IMR-90 (cell line): ENCODE data around the gene DDX10. TPM values are rescaled to one million over a fixed set of nuclear protein-coding genes. Genes with fewer than 3 reads are reported as not detected.

Experiments
- ATAC-seq: fragments of 200-7000 bp; cut with Tn5 transposase; 2 replicates; pipeline ENCODE4 v1.9.1; 2020; ENCODE audit warnings: low read depth, mild to moderate bottlenecking, moderate library complexity
- BruUV-seq: library from RNA; stranded (reverse); fragments of 400-500 nt; replicated peaks from 2 replicates; lab custom pipeline; 2021; lab: Mats Ljungman, UMichigan
- CTCF ChIA-PET: fragments of 300-600 bp; formaldehyde crosslinking; extraction: SDS; loops from one replicate; lab custom pipeline; 2021; ENCODE audit warnings: antibody characterized with exemption; lab: Yijun Ruan, JAX
- POLR2A ChIA-PET: fragments of 300-600 bp; sonication (Branson Sonifier 250); formaldehyde crosslinking; loops from one replicate; lab custom pipeline; 2022; ENCODE audit warnings: antibody characterized with exemption; ENCODE audit not compliant: unreplicated experiment; lab: Charles Lee
- DNase-seq: peaks from one replicate; pipeline ENCODE4 v3.0.0; 2013
- H2AFZ ChIP-seq: replicated peaks from 2 replicates; pipeline ENCODE3; 2013; ENCODE audit warnings: low read length, mild to moderate bottlenecking; ENCODE audit not compliant: poor library complexity
- H2AK5ac ChIP-seq: 2 replicates; pipeline ENCODE4 v1.6.1; 2013; ENCODE audit warnings: low read depth, low read length, inconsistent platforms
- H2AK9ac ChIP-seq: replicated peaks from 2 replicates; pipeline ENCODE3; 2013; ENCODE audit warnings: mild to moderate bottlenecking, low read depth, low read length, moderate library complexity; ENCODE audit not compliant: poor library complexity
- H2BK120ac ChIP-seq: 2 replicates; pipeline ENCODE4 v1.6.1; 2013; ENCODE audit warnings: low read depth, low read length, inconsistent platforms
- H2BK15ac ChIP-seq: 3 replicates; pipeline ENCODE4 v1.6.1; 2013; ENCODE audit warnings: low read depth, low read length, inconsistent platforms
- H2BK20ac ChIP-seq: 2 replicates; pipeline ENCODE4 v1.6.1; 2013; ENCODE audit warnings: low read depth, mild to moderate bottlenecking, inconsistent platforms, low read length, moderate library complexity
- H2BK5ac ChIP-seq: 2 replicates; pipeline ENCODE4 v1.6.1; 2013; ENCODE audit warnings: mild to moderate bottlenecking, low read depth, low read length, inconsistent platforms; ENCODE audit not compliant: poor library complexity, severe bottlenecking
- H3K14ac ChIP-seq: replicated peaks from 2 replicates; pipeline ENCODE4 v1.6.1; 2013; ENCODE audit warnings: low read depth, low read length, inconsistent platforms
- H3K18ac ChIP-seq: 2 replicates; pipeline ENCODE4 v1.6.1; 2013; ENCODE audit warnings: low read depth, low read length, control low read depth
- H3K23ac ChIP-seq: 2 replicates; pipeline ENCODE4 v1.6.1; 2013; ENCODE audit warnings: low read depth, low read length, inconsistent platforms
- H3K27ac ChIP-seq: 2 replicates; pipeline ENCODE4 v1.5.1; 2013; ENCODE audit warnings: mild to moderate bottlenecking, control low read depth, low read length; ENCODE audit not compliant: insufficient read depth
- H3K27me3 ChIP-seq: 2 replicates; pipeline ENCODE4 v1.6.1; 2013; ENCODE audit warnings: low read length; ENCODE audit not compliant: control insufficient read depth, insufficient read depth
- H3K36me3 ChIP-seq: 2 replicates; pipeline ENCODE4 v1.6.1; 2013; ENCODE audit warnings: low read length, mixed read lengths; ENCODE audit not compliant: control insufficient read depth, insufficient read depth
- H3K4ac ChIP-seq: 2 replicates; pipeline ENCODE4 v1.6.1; 2013; ENCODE audit warnings: low read depth, low read length, inconsistent platforms
- H3K4me1 ChIP-seq: 2 replicates; pipeline ENCODE4 v1.6.1; 2013; ENCODE audit warnings: low read length, mixed read lengths; ENCODE audit not compliant: control insufficient read depth, insufficient read depth
- H3K4me2 ChIP-seq: 2 replicates; pipeline ENCODE4 v1.6.1; 2013; ENCODE audit warnings: low read depth, mild to moderate bottlenecking, control low read depth, low read length, moderate library complexity
- H3K4me3 ChIP-seq: 2 replicates; pipeline ENCODE4 v1.5.1; 2013; ENCODE audit warnings: low read depth, mild to moderate bottlenecking, control low read depth, low read length, moderate library complexity; ENCODE audit not compliant: insufficient read depth
- H3K56ac ChIP-seq: 2 replicates; pipeline ENCODE4 v1.6.1; 2013; ENCODE audit warnings: low read length, inconsistent platforms; ENCODE audit not compliant: insufficient read depth; ENCODE audit errors: extremely low read depth
- H3K79me1 ChIP-seq, 2 experiments: 2 replicates each; pipeline ENCODE4 v1.6.1; 2013; ENCODE audit warnings: low read length in 2 of 2, inconsistent platforms in 1 of 2, low read depth in 1 of 2
- H3K9ac ChIP-seq: 2 replicates; pipeline ENCODE4 v1.6.1; 2013; ENCODE audit warnings: low read depth, low read length, control low read depth
- H3K9me1 ChIP-seq: 2 replicates; pipeline ENCODE4 v1.6.1; 2013; ENCODE audit warnings: low read length, inconsistent platforms; ENCODE audit not compliant: insufficient read depth
- H3K9me3 ChIP-seq: 2 replicates; pipeline ENCODE4 v1.6.1; 2013; ENCODE audit warnings: low read length; ENCODE audit not compliant: control insufficient read depth, insufficient read depth
- H4K20me1 ChIP-seq: 2 replicates; pipeline ENCODE4 v1.6.1; 2013; ENCODE audit warnings: low read length, inconsistent platforms; ENCODE audit not compliant: insufficient read depth
- H4K5ac ChIP-seq: 2 replicates; pipeline ENCODE4 v1.6.1; 2013; ENCODE audit warnings: mild to moderate bottlenecking, low read depth, low read length, control low read depth
- H4K8ac ChIP-seq, 2 experiments: 2 replicates each; pipeline ENCODE4 v1.6.1; 2013; ENCODE audit warnings: low read depth in 2 of 2, low read length in 2 of 2, control low read depth in 1 of 2, inconsistent platforms in 1 of 2
- H4K91ac ChIP-seq: 2 replicates; pipeline ENCODE4 v1.6.1; 2013; ENCODE audit warnings: low read depth, low read length, inconsistent platforms; ENCODE audit not compliant: insufficient read depth
- BHLHE40 ChIP-seq: fragments of 150-350 bp; IDR thresholded peaks from 2 replicates; pipeline ENCODE4 v1.6.1; 2016; ENCODE audit warnings: mild to moderate bottlenecking, low read depth, low read length
- CEBPB ChIP-seq: IDR thresholded peaks from 2 replicates; pipeline ENCODE4 v1.6.1; 2012; ENCODE audit warnings: low read depth, low read length, improper control_type of control experiment
- CHD1 ChIP-seq: IDR thresholded peaks from 2 replicates; pipeline ENCODE4 v1.6.1; 2012; ENCODE audit warnings: low read depth, low read length, improper control_type of control experiment
- FOS ChIP-seq: fragments of 150-350 bp; IDR thresholded peaks from 2 replicates; pipeline ENCODE4 v1.6.1; 2016; ENCODE audit warnings: low read depth, low read length
- MAFK ChIP-seq: IDR thresholded peaks from 2 replicates; pipeline ENCODE4 v1.6.1; 2012; ENCODE audit warnings: low read depth, low read length, improper control_type of control experiment
- MAZ ChIP-seq: IDR thresholded peaks from 2 replicates; pipeline ENCODE4 v1.6.1; 2012; ENCODE audit warnings: low read depth, mild to moderate bottlenecking, low read length, improper control_type of control experiment, moderate library complexity, borderline replicate concordance
- MXI1 ChIP-seq: IDR thresholded peaks from 2 replicates; pipeline ENCODE4 v1.6.1; 2012; ENCODE audit warnings: low read depth, mild to moderate bottlenecking, low read length, moderate library complexity, borderline replicate concordance
- NFE2L2 ChIP-seq: fragments of 150-350 bp; IDR thresholded peaks from 2 replicates; pipeline ENCODE4 v1.6.1; 2016; ENCODE audit warnings: low read depth, mild to moderate bottlenecking, low read length
- POLR2A ChIP-seq: IDR thresholded peaks from 2 replicates; pipeline ENCODE4 v1.6.1; 2012; ENCODE audit warnings: mild to moderate bottlenecking, low read depth, low read length
- RAD21 ChIP-seq: IDR thresholded peaks from 2 replicates; pipeline ENCODE4 v1.6.1; 2012; ENCODE audit warnings: low read length, improper control_type of control experiment
- RCOR1 ChIP-seq: IDR thresholded peaks from 2 replicates; pipeline ENCODE4 v1.6.1; 2012; ENCODE audit warnings: mild to moderate bottlenecking, low read length, improper control_type of control experiment; ENCODE audit not compliant: insufficient replicate concordance
- RFX5 ChIP-seq: IDR thresholded peaks from 2 replicates; pipeline ENCODE4 v1.8.0; 2012; ENCODE audit warnings: low read depth, mild to moderate bottlenecking, low read length, moderate library complexity
- SMC3 ChIP-seq: fragments of 150-350 bp; IDR thresholded peaks from 2 replicates; pipeline ENCODE4 v1.6.1; 2016; ENCODE audit warnings: low read depth, mild to moderate bottlenecking, antibody characterized with exemption, low read length, moderate library complexity
- WGBS, 2 experiments: methylation state at CpG; one replicate each; pipeline versions ENCODE4 v1.1.5 to v1.1.7; 2013; ENCODE audit warnings: missing lambda C conversion rate in 2 of 2; ENCODE audit not compliant: insufficient read length in 1 of 2; ENCODE audit errors: extremely low coverage in 2 of 2; 5-methylcytosine and 5-hydroxymethylcytosine counted together
- dilution Hi-C: fragments of 300-500 bp; cut with HindIII; formaldehyde crosslinking; loops from one replicate; pipeline ENCODE4 v1.14.3; 2018; ENCODE audit warnings: low sequenced_read_pairs; ENCODE audit not compliant: unreplicated experiment
- in situ Hi-C: fragments of 300-500 bp; cut with MboI; formaldehyde crosslinking; loops from 3 replicates; pipeline ENCODE4 v1.14.3; 2019; ENCODE audit warnings: low sequenced_read_pairs, inconsistent platforms, mixed read lengths
- intact Hi-C: fragments of 100-400 bp; cut with micrococcal nuclease; formaldehyde crosslinking; loops from 2 replicates; pipeline ENCODE4 v1.10.0; 2022
- polyA plus RNA-seq, 3 experiments: library from polyadenylated mRNA; depleted of rRNA; stranded (reverse); fragments of >200 nt; gene quantifications; 2 replicates each; pipeline ENCODE4 v1.2.3, GENCODE V29; 2012; ENCODE audit warnings: low replicate concordance in 1 of 3
- total RNA-seq: library from RNA; depleted of rRNA; stranded (reverse); fragments of >200 nt; gene quantifications from 2 replicates; pipeline ENCODE4 v1.2.3, GENCODE V29; 2012
- TF ChIP-seq, protein P1 (sequence below): fragments of 150-350 bp; IDR thresholded peaks from 2 replicates; pipeline ENCODE4 v1.6.1; 2017; ENCODE audit warnings: mild to moderate bottlenecking, antibody characterized with exemption, low read length, low read depth
- TF ChIP-seq, protein P2 (sequence below): fragments of 150-350 bp; IDR thresholded peaks from 2 replicates; pipeline ENCODE4 v1.6.1; 2016; ENCODE audit warnings: low read depth, mild to moderate bottlenecking, low read length, moderate library complexity, borderline replicate concordance
- TF ChIP-seq, protein P3 (sequence below): conservative IDR thresholded peaks from 2 replicates; pipeline ENCODE4 v1.5.1; 2012; ENCODE audit warnings: mild to moderate bottlenecking, low read depth, low read length, improper control_type of control experiment

The DDX10 gene
- total and polyA plus RNA-seq, 2 of the 4 experiments (the other 2 are of a cell fraction), result 20.0 to 31.9 TPM

DNA sequence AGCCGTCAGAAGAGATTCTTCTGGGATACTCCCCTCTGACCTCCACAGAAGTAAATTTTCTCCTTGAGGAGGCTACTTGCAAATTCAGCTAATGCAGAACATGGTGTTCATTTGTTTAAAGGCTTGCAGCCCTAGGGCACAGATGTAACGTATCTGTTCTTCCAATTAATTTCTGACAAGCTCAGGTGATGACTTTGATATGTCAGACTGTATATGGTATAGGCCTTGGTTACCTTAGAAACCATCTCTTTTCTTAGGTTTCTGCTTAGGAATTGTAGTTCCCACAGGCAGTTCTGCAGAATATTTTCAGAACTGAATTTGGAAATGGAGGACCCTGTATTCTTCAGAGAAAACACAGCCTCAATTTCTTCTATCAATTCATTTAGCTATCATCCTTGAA lies 117.1 kb downstream of the DDX10 start:
- POLR2A ChIA-PET, result no interaction called here
- H3K4ac ChIP-seq, result no peak overlapping the region
- no peak overlapping the region for H2BK120ac ChIP-seq
- H2AK5ac ChIP-seq, result no peak overlapping the region
- no peak overlapping the region for H3K4me2 ChIP-seq
- DNase-seq (no peak), ATAC-seq (no peak)
- no peak overlapping the region for H2BK15ac ChIP-seq
- H3K4me3 ChIP-seq, result no peak overlapping the region
- H3K18ac ChIP-seq, result peak overlapping the region; percentile 36; the same call in 1 of the 2 replicates
- no peak overlapping the region for H4K5ac ChIP-seq
- H2BK20ac ChIP-seq, result no peak overlapping the region
- BruUV-seq, result no TSS peak
- H3K56ac ChIP-seq, result no peak overlapping the region
- CTCF ChIA-PET, result no interaction called here
- no peaks in the 10 kb centered on the region for H4K20me1 ChIP-seq
- H3K36me3 ChIP-seq, result no peaks in the 10 kb centered on the region
- no peak overlapping the region for H3K14ac ChIP-seq
- H3K9ac ChIP-seq, result no peak overlapping the region
- H3K79me1 ChIP-seq, result peaks cover 16 to 21% of the 10 kb centered on the region in 2 experiments
- no CpG with 5 or more reads among the region's 2 CpGs for WGBS, 2 experiments
- no peak overlapping the region for H2AFZ ChIP-seq
- no peak overlapping the region for H2AK9ac ChIP-seq
- H3K27me3 ChIP-seq, result no peaks in the 10 kb centered on the region
- no peak overlapping the region for H3K27ac ChIP-seq
- intact Hi-C loops, result no loop called here
- in situ Hi-C loops, result no loop called here
- TF ChIP-seq, protein P1, sequence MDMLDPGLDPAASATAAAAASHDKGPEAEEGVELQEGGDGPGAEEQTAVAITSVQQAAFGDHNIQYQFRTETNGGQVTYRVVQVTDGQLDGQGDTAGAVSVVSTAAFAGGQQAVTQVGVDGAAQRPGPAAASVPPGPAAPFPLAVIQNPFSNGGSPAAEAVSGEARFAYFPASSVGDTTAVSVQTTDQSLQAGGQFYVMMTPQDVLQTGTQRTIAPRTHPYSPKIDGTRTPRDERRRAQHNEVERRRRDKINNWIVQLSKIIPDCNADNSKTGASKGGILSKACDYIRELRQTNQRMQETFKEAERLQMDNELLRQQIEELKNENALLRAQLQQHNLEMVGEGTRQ, result no peak
- TF ChIP-seq FOS, result no peak
- no peak for TF ChIP-seq RFX5
- TF ChIP-seq POLR2A, result no peak
- TF ChIP-seq MXI1, result no peak
- TF ChIP-seq, protein P2, sequence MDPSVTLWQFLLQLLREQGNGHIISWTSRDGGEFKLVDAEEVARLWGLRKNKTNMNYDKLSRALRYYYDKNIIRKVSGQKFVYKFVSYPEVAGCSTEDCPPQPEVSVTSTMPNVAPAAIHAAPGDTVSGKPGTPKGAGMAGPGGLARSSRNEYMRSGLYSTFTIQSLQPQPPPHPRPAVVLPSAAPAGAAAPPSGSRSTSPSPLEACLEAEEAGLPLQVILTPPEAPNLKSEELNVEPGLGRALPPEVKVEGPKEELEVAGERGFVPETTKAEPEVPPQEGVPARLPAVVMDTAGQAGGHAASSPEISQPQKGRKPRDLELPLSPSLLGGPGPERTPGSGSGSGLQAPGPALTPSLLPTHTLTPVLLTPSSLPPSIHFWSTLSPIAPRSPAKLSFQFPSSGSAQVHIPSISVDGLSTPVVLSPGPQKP, result no peak
- no peak for TF ChIP-seq CHD1
- TF ChIP-seq, protein P3, sequence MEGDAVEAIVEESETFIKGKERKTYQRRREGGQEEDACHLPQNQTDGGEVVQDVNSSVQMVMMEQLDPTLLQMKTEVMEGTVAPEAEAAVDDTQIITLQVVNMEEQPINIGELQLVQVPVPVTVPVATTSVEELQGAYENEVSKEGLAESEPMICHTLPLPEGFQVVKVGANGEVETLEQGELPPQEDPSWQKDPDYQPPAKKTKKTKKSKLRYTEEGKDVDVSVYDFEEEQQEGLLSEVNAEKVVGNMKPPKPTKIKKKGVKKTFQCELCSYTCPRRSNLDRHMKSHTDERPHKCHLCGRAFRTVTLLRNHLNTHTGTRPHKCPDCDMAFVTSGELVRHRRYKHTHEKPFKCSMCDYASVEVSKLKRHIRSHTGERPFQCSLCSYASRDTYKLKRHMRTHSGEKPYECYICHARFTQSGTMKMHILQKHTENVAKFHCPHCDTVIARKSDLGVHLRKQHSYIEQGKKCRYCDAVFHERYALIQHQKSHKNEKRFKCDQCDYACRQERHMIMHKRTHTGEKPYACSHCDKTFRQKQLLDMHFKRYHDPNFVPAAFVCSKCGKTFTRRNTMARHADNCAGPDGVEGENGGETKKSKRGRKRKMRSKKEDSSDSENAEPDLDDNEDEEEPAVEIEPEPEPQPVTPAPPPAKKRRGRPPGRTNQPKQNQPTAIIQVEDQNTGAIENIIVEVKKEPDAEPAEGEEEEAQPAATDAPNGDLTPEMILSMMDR, result no peak
- no peak for TF ChIP-seq CEBPB
- TF ChIP-seq BHLHE40, result no peak
- no peak for TF ChIP-seq NFE2L2
- TF ChIP-seq MAFK, result no peak
- no peak for TF ChIP-seq RCOR1
- TF ChIP-seq MAZ, result no peak
- no peak for TF ChIP-seq RAD21
- no peak for TF ChIP-seq SMC3
- no peak overlapping the region for H3K23ac ChIP-seq
- no peak overlapping the region for H4K91ac ChIP-seq
- H3K4me1 ChIP-seq, result peaks cover 2% of the 10 kb centered on the region; the same call in 1 of the 2 replicates
- H3K9me3 ChIP-seq, result no peaks in the 10 kb centered on the region
- H3K9me1 ChIP-seq, result no peaks in the 10 kb centered on the region
- dilution Hi-C loops, result no loop called here
- no peak overlapping the region for H4K8ac ChIP-seq
- H2BK5ac ChIP-seq, result no peak overlapping the region
